CD4-positive, alpha-beta T cell (primary cell): ENCODE data around the gene FAM193B. TPM values are rescaled to one million over a fixed set of nuclear protein-coding genes. Genes with fewer than 3 reads are reported as not detected.

Experiments
- ATAC-seq: fragments of 200-7000 bp; cut with Tn5 transposase; one replicate; pipeline ENCODE4 v1.10.0; 2022; ENCODE audit warnings: mild to moderate bottlenecking; ENCODE audit not compliant: poor library complexity
- CTCF ChIA-PET: fragments of 350-600 bp; sonication (Branson Sonifier 250); formaldehyde crosslinking; loops from one replicate; lab custom pipeline; 2021; ENCODE audit warnings: antibody characterized with exemption, inconsistent platforms; lab: Charles Lee
- POLR2A ChIA-PET: fragments of 350-600 bp; sonication (Branson Sonifier 250); formaldehyde crosslinking; loops from one replicate; lab custom pipeline; 2021; ENCODE audit warnings: antibody characterized with exemption, inconsistent platforms; lab: Charles Lee
- DNase-seq, 14 experiments: peaks; one replicate each; pipeline ENCODE4 v3.0.0-alpha.2; 2013 to 2020; ENCODE audit warnings: mixed read lengths in 2 of 14
- H3K27ac ChIP-seq, 2 donors: one replicate each; pipeline versions ENCODE4 v1.5.1 to v1.7.0; 2013; ENCODE audit warnings: low read length in 2 of 2, low read depth in 1 of 2, mild to moderate bottlenecking in 1 of 2
- H3K27me3 ChIP-seq, 2 experiments: 1 replicate in 1 of 2; 2 replicates in 1 of 2; pipeline versions ENCODE4 v1.6.1 to v1.7.0; 2013; ENCODE audit warnings: low read length in 2 of 2, control low read depth in 1 of 2, mild to moderate bottlenecking in 1 of 2, moderate library complexity in 1 of 2; ENCODE audit not compliant: insufficient read depth in 2 of 2, control insufficient read depth in 1 of 2
- H3K36me3 ChIP-seq: one replicate; pipeline ENCODE4 v1.6.1; 2013; ENCODE audit warnings: low read length, control low read depth; ENCODE audit not compliant: insufficient read depth
- H3K4me1 ChIP-seq: one replicate; pipeline ENCODE4 v1.6.1; 2013; ENCODE audit warnings: low read length, control low read depth; ENCODE audit not compliant: insufficient read depth
- H3K4me3 ChIP-seq: one replicate; pipeline ENCODE4 v1.5.1; 2013; ENCODE audit warnings: mild to moderate bottlenecking, low read length, moderate library complexity
- H3K9me3 ChIP-seq, 2 experiments: 1 replicate in 1 of 2; 2 replicates in 1 of 2; pipeline versions ENCODE4 v1.6.1 to v1.7.0; 2013; ENCODE audit warnings: low read length in 2 of 2, mild to moderate bottlenecking in 2 of 2, control low read depth in 1 of 2, moderate library complexity in 1 of 2; ENCODE audit not compliant: control insufficient read depth in 1 of 2, insufficient read depth in 1 of 2
- H3K27ac Mint-ChIP-seq: one replicate; pipeline ENCODE4 v1.8.0; 2020; ENCODE audit warnings: mixed read lengths
- H3K27me3 Mint-ChIP-seq: one replicate; pipeline ENCODE4 v1.8.0; 2021; ENCODE audit warnings: mixed read lengths
- H3K36me3 Mint-ChIP-seq: one replicate; pipeline ENCODE4 v1.8.0; 2021; ENCODE audit warnings: low read depth, mixed read lengths
- H3K4me1 Mint-ChIP-seq: one replicate; pipeline ENCODE4 v1.8.0; 2021; ENCODE audit warnings: low read depth, mixed read lengths
- H3K4me3 Mint-ChIP-seq: one replicate; pipeline ENCODE4 v1.8.0; 2020; ENCODE audit warnings: mild to moderate bottlenecking, mixed read lengths
- H3K9me3 Mint-ChIP-seq: one replicate; pipeline ENCODE4 v1.8.0; 2020; ENCODE audit warnings: mixed read lengths
- intact Hi-C, 2 experiments: fragments of 100-400 bp; cut with DNase I in 1 of 2; cut with micrococcal nuclease in 1 of 2; formaldehyde crosslinking; loops; one replicate each; pipeline versions ENCODE4 v1.15.1 to v1.9.0; 2023 to 2025; cut with DNase I, micrococcal nuclease
- total RNA-seq, 174 experiments: library from RNA in 2 of 174; stranded (reverse) in 2 of 174; gene quantifications; one replicate each; pipeline ENCODE4 v1.2.3 and lab custom pipeline; 2021 to 2026
- TF ChIP-seq, protein P1 (sequence below): fragments of 200-600 bp; IDR thresholded peaks from one replicate; pipeline ENCODE4 v1.8.0; 2022; ENCODE audit warnings: antibody characterized with exemption, mild to moderate bottlenecking

FAM193B gene
- total RNA-seq, 2 experiments from 2014 or later = 150 to 155 TPM

DNA sequence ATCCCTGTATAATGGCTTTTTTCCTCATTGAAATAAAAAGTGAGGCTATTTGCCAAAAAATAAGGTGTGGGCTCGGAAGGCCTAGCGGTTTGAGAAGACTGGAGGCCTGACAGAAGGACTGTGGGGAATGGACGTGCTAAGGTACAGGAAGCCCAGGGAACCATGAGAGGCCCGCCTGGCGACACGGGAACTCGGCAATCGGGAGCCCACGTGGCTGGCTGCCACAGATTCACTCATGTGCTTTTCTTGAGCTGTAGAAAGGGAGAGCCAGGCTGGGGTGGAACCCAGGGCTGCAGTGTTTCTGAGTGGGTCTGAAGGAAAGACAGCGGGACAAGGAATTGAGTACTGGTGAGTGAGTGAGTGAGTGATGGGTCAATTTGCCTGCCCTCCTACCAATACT, 25.7 kb downstream of the FAM193B start:
- H3K27ac Mint-ChIP-seq = no peak overlapping the region
- no peaks in the 10 kb centered on the region for H3K9me3 ChIP-seq
- H3K4me3 Mint-ChIP-seq = no peak overlapping the region

DNA sequence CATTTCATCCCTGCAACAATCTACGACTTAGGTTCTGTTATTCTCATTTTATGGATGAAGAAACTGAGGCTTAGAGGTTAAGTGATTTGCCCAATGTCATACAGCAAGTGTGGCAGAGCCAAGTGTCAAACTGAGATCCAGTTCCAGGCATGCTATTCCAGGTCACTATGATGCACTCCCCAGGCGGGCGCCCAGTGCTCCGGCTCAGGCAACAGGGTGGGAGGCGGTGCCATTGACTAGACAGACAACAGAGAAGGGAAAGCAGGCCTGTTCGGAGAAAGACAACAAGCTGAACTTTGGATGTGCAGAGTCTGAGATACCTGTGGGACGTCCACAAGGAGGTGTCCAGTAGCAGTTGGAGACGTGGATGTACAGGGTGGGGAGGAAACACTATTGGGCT, 26.8 kb downstream of the FAM193B start:
- ATAC-seq (no peak), DNase-seq (no peak)
- intact Hi-C loops = no loop called here
- no peaks in the 10 kb centered on the region for H3K9me3 Mint-ChIP-seq
- peaks cover 17% of the 10 kb centered on the region for H3K36me3 Mint-ChIP-seq
- no peak overlapping the region for H3K27ac Mint-ChIP-seq
- TF ChIP-seq, protein P1, sequence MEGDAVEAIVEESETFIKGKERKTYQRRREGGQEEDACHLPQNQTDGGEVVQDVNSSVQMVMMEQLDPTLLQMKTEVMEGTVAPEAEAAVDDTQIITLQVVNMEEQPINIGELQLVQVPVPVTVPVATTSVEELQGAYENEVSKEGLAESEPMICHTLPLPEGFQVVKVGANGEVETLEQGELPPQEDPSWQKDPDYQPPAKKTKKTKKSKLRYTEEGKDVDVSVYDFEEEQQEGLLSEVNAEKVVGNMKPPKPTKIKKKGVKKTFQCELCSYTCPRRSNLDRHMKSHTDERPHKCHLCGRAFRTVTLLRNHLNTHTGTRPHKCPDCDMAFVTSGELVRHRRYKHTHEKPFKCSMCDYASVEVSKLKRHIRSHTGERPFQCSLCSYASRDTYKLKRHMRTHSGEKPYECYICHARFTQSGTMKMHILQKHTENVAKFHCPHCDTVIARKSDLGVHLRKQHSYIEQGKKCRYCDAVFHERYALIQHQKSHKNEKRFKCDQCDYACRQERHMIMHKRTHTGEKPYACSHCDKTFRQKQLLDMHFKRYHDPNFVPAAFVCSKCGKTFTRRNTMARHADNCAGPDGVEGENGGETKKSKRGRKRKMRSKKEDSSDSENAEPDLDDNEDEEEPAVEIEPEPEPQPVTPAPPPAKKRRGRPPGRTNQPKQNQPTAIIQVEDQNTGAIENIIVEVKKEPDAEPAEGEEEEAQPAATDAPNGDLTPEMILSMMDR = no peak
- no peak overlapping the region for H3K4me3 Mint-ChIP-seq
- H3K27ac ChIP-seq = no peak overlapping the region
- H3K4me1 Mint-ChIP-seq = no peaks in the 10 kb centered on the region
- no peaks in the 10 kb centered on the region for H3K4me1 ChIP-seq
- H3K4me3 ChIP-seq = no peak overlapping the region
- ChIA-PET POLR2A (no interaction called here), CTCF (no interaction called here)
- peaks cover 86% of the 10 kb centered on the region for H3K36me3 ChIP-seq
- H3K27me3 Mint-ChIP-seq = no peaks in the 10 kb centered on the region
- H3K9me3 ChIP-seq = no peaks in the 10 kb centered on the region
- no peaks in the 10 kb centered on the region for H3K27me3 ChIP-seq

More for the DNA sequence above, 25.7 kb downstream of the FAM193B start:
- TF ChIP-seq, protein P1 = no peak
- peaks cover 22% of the 10 kb centered on the region for H3K36me3 Mint-ChIP-seq
- POLR2A ChIA-PET = no interaction called here
- H3K27ac ChIP-seq = no peak overlapping the region
- H3K4me1 ChIP-seq = no peaks in the 10 kb centered on the region
- intact Hi-C loops = no loop called here
- peaks cover 84% of the 10 kb centered on the region for H3K36me3 ChIP-seq
- no peaks in the 10 kb centered on the region for H3K27me3 Mint-ChIP-seq
- CTCF ChIA-PET = no interaction called here
- ATAC-seq (no peak), DNase-seq (no peak)
- H3K27me3 ChIP-seq = no peaks in the 10 kb centered on the region
- no peaks in the 10 kb centered on the region for H3K9me3 Mint-ChIP-seq
- H3K4me3 ChIP-seq = no peak overlapping the region
- no peaks in the 10 kb centered on the region for H3K4me1 Mint-ChIP-seq

DNA sequence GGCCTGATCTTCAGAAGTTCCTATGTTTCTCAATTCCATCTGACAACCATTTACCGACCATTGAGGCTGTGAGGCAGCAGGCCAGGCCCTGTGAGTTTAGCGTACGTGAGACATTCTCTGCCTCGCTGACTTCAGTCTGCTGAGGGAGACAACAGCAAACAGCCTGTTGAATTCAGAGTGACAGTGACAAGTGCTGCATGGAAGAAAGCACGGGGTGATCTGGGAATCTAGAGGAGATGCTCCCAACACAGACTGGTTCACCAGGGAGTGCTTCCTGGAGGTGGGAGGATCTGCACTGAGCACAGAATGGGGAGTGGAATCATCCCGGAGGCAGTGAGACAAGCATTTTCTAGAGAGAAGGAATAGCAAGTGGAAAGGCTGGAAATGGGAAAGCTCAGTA, 27.6 kb downstream of the FAM193B start:
- ChIA-PET POLR2A (no interaction called here), CTCF (no interaction called here)
- Mint-ChIP-seq H3K27ac (no peak overlapping the region), H3K36me3 (peaks cover 10% of the 10 kb centered on the region), H3K4me3 (no peak overlapping the region), H3K9me3 (no peaks in the 10 kb centered on the region), H3K27me3 (no peaks in the 10 kb centered on the region), H3K4me1 (peaks cover 4% of the 10 kb centered on the region)
- Histone ChIP-seq H3K4me1 (peaks cover 1% of the 10 kb centered on the region), H3K36me3 (peaks cover 81% of the 10 kb centered on the region), H3K27ac (no peak overlapping the region), H3K4me3 (no peak overlapping the region), H3K9me3 (no peaks in the 10 kb centered on the region), H3K27me3 (no peaks in the 10 kb centered on the region)
- ATAC-seq = no peak
- TF ChIP-seq, protein P1 = no peak
- DNase-seq = no peak
- intact Hi-C loops = no loop called here
